ENCODE data around the gene DLG1. TPM values are rescaled to one million over a fixed set of nuclear protein-coding genes. Genes with fewer than 3 reads are reported as not detected.

DLG1 gene
- total RNA-seq, 2 experiments from 2014 or later = 48.9 to 95.1 TPM

DNA sequence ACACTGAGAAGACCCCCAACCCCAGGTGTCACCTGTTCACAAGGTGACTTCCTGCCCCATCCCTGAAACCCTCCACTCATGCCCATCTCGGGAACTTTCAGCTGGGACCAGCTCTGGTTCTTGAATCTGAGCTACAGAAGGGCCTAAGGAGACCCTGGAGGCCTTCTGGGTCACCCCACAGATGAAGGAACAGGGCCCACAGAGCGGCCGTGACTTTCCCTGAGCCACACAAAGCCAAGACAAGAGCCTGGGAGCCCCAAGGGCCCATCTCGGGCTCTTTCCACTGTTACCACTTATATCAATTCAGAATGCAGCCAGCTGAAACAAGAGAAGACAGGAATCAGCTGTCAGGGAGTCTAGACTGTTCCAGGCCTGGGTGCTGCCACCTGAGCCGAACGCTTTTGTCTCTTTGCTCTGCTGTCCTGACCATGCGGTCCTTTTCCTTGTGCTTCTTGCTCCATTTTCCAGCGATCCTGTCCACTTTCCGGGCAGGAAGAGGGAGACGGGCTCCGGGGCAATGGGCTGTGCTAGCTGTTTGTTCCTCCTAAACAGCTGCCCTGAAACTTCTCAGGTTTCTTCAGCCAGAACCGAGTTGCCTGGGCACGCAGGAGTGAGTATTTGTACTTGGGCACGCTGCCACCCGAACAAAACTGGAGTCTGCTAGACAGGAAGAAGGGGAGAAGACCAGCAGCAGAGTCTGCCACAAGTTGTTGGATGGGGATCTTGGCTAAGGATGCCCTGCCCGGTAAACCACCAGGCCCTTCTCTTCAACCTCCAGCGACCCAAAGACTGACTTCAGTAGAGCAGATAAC, 301.8 kb downstream of the DLG1 start:
- intact Hi-C loops (cut with micrococcal nuclease; ENCODE audit: unreplicated experiment) = no loop called here

GRCh38 chr3:196995646-196996355, 302.6 kb downstream of the DLG1 start:
- Histone ChIP-seq H3K79me2 (ENCODE audit: insufficient read depth, low read depth, low read length) (no peaks in the 10 kb centered on the region), H2AFZ (ENCODE audit: low read length) (no peak overlapping the region), H3K9me3 (ENCODE audit: low read length) (no peaks in the 10 kb centered on the region), H3K4me2 (ENCODE audit: low read length) (no peak overlapping the region), H3K4me1 (ENCODE audit: insufficient read depth, low read length, poor library complexity, severe bottlenecking) (no peaks in the 10 kb centered on the region), H3K36me3 (ENCODE audit: insufficient read depth, low read length) (no peaks in the 10 kb centered on the region), H3K9me2 (ENCODE audit: insufficient read depth, low read length) (no peaks in the 10 kb centered on the region), H3K27ac (ENCODE audit: low read depth, low read length, poor library complexity, severe bottlenecking) (no peak overlapping the region), H3K4me3 (ENCODE audit: low read depth, low read length, poor library complexity, severe bottlenecking) (no peak overlapping the region), H4K20me1 (ENCODE audit: insufficient read depth, low read length) (no peaks in the 10 kb centered on the region)
- DNase-seq (ENCODE audit: low spot score) = no peak
- ChIA-PET POLR2A (no interaction called here), CTCF (ENCODE audit: unreplicated experiment) (interaction anchor here (0.6 kb wide), 1 partner anchor 743 kb away, joined by 3 read pairs; no protein-coding TSS in a partner anchor)
- BruUV-seq (replicated peaks) = no TSS peak
- TF ChIP-seq EZH2phosphoT487 (IDR thresholded peaks at IDR 0.05; ENCODE audit: borderline replicate concordance, low read depth, low read length) = no peak
- no peak for TF ChIP-seq CTCF (conservative IDR thresholded peaks at IDR 0.05; ENCODE audit: low read length)
- intact Hi-C loops (cut with micrococcal nuclease; ENCODE audit: unreplicated experiment) = no loop called here

More for the DNA sequence above, 301.8 kb downstream of the DLG1 start:
- H3K4me1 ChIP-seq (ENCODE audit: insufficient read depth, low read length, poor library complexity, severe bottlenecking) = peaks cover 2% of the 10 kb centered on the region
- H2AFZ ChIP-seq (ENCODE audit: low read length) = no peak overlapping the region
- no peaks in the 10 kb centered on the region for H3K9me3 ChIP-seq (ENCODE audit: low read length)
- no peaks in the 10 kb centered on the region for H4K20me1 ChIP-seq (ENCODE audit: insufficient read depth, low read length)
- no peaks in the 10 kb centered on the region for H3K36me3 ChIP-seq (ENCODE audit: insufficient read depth, low read length)
- no TSS peak for BruUV-seq (replicated peaks)
- no peak for TF ChIP-seq EZH2phosphoT487 (IDR thresholded peaks at IDR 0.05; ENCODE audit: borderline replicate concordance, low read depth, low read length)
- TF ChIP-seq CTCF (conservative IDR thresholded peaks at IDR 0.05; ENCODE audit: low read length) = no peak
- H3K9me2 ChIP-seq (ENCODE audit: insufficient read depth, low read length) = no peaks in the 10 kb centered on the region
- no peak overlapping the region for H3K27ac ChIP-seq (ENCODE audit: low read depth, low read length, poor library complexity, severe bottlenecking)
- no peak for DNase-seq (ENCODE audit: low spot score)
- H3K79me2 ChIP-seq (ENCODE audit: insufficient read depth, low read depth, low read length) = no peaks in the 10 kb centered on the region
- no peak overlapping the region for H3K4me3 ChIP-seq (ENCODE audit: low read depth, low read length, poor library complexity, severe bottlenecking)
- CTCF ChIA-PET (ENCODE audit: unreplicated experiment) = no interaction called here
- POLR2A ChIA-PET = interaction anchor here (0.5 kb wide), 1 partner anchor 531 kb away, joined by 5 read pairs; no protein-coding TSS in a partner anchor
- no peak overlapping the region for H3K4me2 ChIP-seq (ENCODE audit: low read length)

GRCh38 chr3:196995027-196995426, 303.4 kb downstream of the DLG1 start:
- no TSS peak for BruUV-seq (replicated peaks)
- H3K9me3 ChIP-seq (ENCODE audit: low read length) = no peaks in the 10 kb centered on the region
- H2AFZ ChIP-seq (ENCODE audit: low read length) = no peak overlapping the region
- H3K4me1 ChIP-seq (ENCODE audit: insufficient read depth, low read length, poor library complexity, severe bottlenecking) = no peaks in the 10 kb centered on the region
- intact Hi-C loops (cut with micrococcal nuclease; ENCODE audit: unreplicated experiment) = no loop called here
- DNase-seq (ENCODE audit: low spot score) = no peak
- no peak overlapping the region for H3K4me3 ChIP-seq (ENCODE audit: low read depth, low read length, poor library complexity, severe bottlenecking)
- H3K36me3 ChIP-seq (ENCODE audit: insufficient read depth, low read length) = no peaks in the 10 kb centered on the region
- no peak overlapping the region for H3K27ac ChIP-seq (ENCODE audit: low read depth, low read length, poor library complexity, severe bottlenecking)
- no peaks in the 10 kb centered on the region for H3K79me2 ChIP-seq (ENCODE audit: insufficient read depth, low read depth, low read length)
- no peaks in the 10 kb centered on the region for H4K20me1 ChIP-seq (ENCODE audit: insufficient read depth, low read length)
- no peak overlapping the region for H3K4me2 ChIP-seq (ENCODE audit: low read length)
- no peak for TF ChIP-seq CTCF (conservative IDR thresholded peaks at IDR 0.05; ENCODE audit: low read length)
- TF ChIP-seq EZH2phosphoT487 (IDR thresholded peaks at IDR 0.05; ENCODE audit: borderline replicate concordance, low read depth, low read length) = no peak
- CTCF ChIA-PET (ENCODE audit: unreplicated experiment) = no interaction called here
- POLR2A ChIA-PET = no interaction called here
- H3K9me2 ChIP-seq (ENCODE audit: insufficient read depth, low read length) = no peaks in the 10 kb centered on the region
